LHCN-M2 (cell line): ENCODE data around the gene MID1IP1. TPM values are rescaled to one million over a fixed set of nuclear protein-coding genes. Genes with fewer than 3 reads are reported as not detected.

Source experiments
- total RNA-seq: library from RNA; depleted of rRNA; stranded (reverse); fragments of >200 nt; gene quantifications from 2 replicates; pipeline ENCODE4 v1.2.3, GENCODE V29; 2014; rRNA removed

Gene MID1IP1
- total RNA-seq, 1 experiment from 2014 or later = 85.0 TPM

Other genes starting within 250 kb of the MID1IP1 start
- gene TSPAN7, start 239.9 kb upstream of the MID1IP1 start, total RNA-seq = 0.26 and 1.8 TPM in 2 replicates